Measurements from ENCODE around the gene ADGRD2. TPM values are rescaled to one million over a fixed set of nuclear protein-coding genes. Genes with fewer than 3 reads are reported as not detected.

ADGRD2 gene
- total RNA-seq, 1 donor from 2014 or later = not detected

- no peak for DNase-seq (ENCODE audit: low read depth)
Measured at GRCh38 chr9:124478354-124478753, 28.1 kb downstream of the ADGRD2 start.

- DNase-seq (ENCODE audit: low read depth) = no peak
Measured at GRCh38 chr9:124479371-124479770, 29.1 kb downstream of the ADGRD2 start.

- DNase-seq (ENCODE audit: low read depth) = no peak
Measured at GRCh38 chr9:124479947-124480620, 29.8 kb downstream of the ADGRD2 start.

GRCh38 chr9:124480621-124480981 lies 30.4 kb downstream of the ADGRD2 start:
- no peak for DNase-seq (ENCODE audit: low read depth)

GRCh38 chr9:124481115-124481514 lies 30.9 kb downstream of the ADGRD2 start:
- no peak for DNase-seq (ENCODE audit: low read depth)

- no peak for DNase-seq (ENCODE audit: low read depth)
Measured at GRCh38 chr9:124482431-124483031, 32.3 kb downstream of the ADGRD2 start.

GRCh38 chr9:124483481-124483880 lies 33.2 kb downstream of the ADGRD2 start:
- no peak for DNase-seq (ENCODE audit: low read depth)

GRCh38 chr9:124485201-124485600 lies 35.0 kb downstream of the ADGRD2 start:
- no peak for DNase-seq (ENCODE audit: low read depth)

- no peak for DNase-seq (ENCODE audit: low read depth)
Measured at GRCh38 chr9:124485936-124486335, 35.7 kb downstream of the ADGRD2 start.

GRCh38 chr9:124486778-124487259 lies 36.6 kb downstream of the ADGRD2 start:
- DNase-seq (ENCODE audit: low read depth) = no peak

GRCh38 chr9:124487260-124488182 lies 37.3 kb downstream of the ADGRD2 start:
- DNase-seq (ENCODE audit: low read depth) = no peak

- DNase-seq (ENCODE audit: low read depth) = no peak
Measured at GRCh38 chr9:124488641-124489210, 38.5 kb downstream of the ADGRD2 start.

- no peak for DNase-seq (ENCODE audit: low read depth)
Measured at GRCh38 chr9:124489222-124489621, 39.0 kb downstream of the ADGRD2 start.

GRCh38 chr9:124490004-124490403 lies 39.8 kb downstream of the ADGRD2 start:
- DNase-seq (ENCODE audit: low read depth) = no peak

GRCh38 chr9:124491049-124491975 lies 41.1 kb downstream of the ADGRD2 start:
- DNase-seq (ENCODE audit: low read depth) = no peak

- no peak for DNase-seq (ENCODE audit: low read depth)
Measured at GRCh38 chr9:124492818-124493217, 42.6 kb downstream of the ADGRD2 start.

GRCh38 chr9:124493218-124493617 lies 43.0 kb downstream of the ADGRD2 start:
- no peak for DNase-seq (ENCODE audit: low read depth)

- DNase-seq (ENCODE audit: low read depth) = no peak
Measured at GRCh38 chr9:124493794-124494479, 43.7 kb downstream of the ADGRD2 start.

GRCh38 chr9:124495126-124496074 lies 45.1 kb downstream of the ADGRD2 start:
- DNase-seq (ENCODE audit: low read depth) = no peak
